CD14-positive monocyte (primary cell): ENCODE measurements around the gene ADAMTS20. TPM values are rescaled to one million over a fixed set of nuclear protein-coding genes. Genes with fewer than 3 reads are reported as not detected.

Experiments
- DNase-seq, 3 donors: peaks; one replicate each; pipeline ENCODE4 v3.0.0-alpha.2; 2011 to 2022
- H2AFZ ChIP-seq: 2 replicates; pipeline ENCODE4 v1.6.0; 2012; ENCODE audit warnings: mild to moderate bottlenecking, low read depth, low read length, inconsistent platforms; ENCODE audit not compliant: insufficient read depth, poor library complexity, severe bottlenecking
- H3K27ac ChIP-seq, 2 donors: 1 replicate in 1 of 2; 2 replicates in 1 of 2; pipeline ENCODE4 v1.5.1; 2012 to 2013; ENCODE audit warnings: low read length in 2 of 2, control low read depth in 1 of 2, inconsistent platforms in 1 of 2, low read depth in 1 of 2, mild to moderate bottlenecking in 1 of 2
- H3K27me3 ChIP-seq, 2 donors: one replicate each; pipeline versions ENCODE4 v1.6.0 to v1.6.1; 2011 to 2013; ENCODE audit warnings: low read length in 2 of 2; ENCODE audit not compliant: control insufficient read depth in 2 of 2, insufficient read depth in 2 of 2
- H3K36me3 ChIP-seq, 2 donors: replicated peaks in 1 of 2; 1 replicate in 1 of 2; 2 replicates in 1 of 2; pipeline versions ENCODE4 v1.5.1 to v1.6.1; 2012 to 2013; ENCODE audit warnings: low read length in 2 of 2, control low read depth in 1 of 2, inconsistent platforms in 1 of 2, mild to moderate bottlenecking in 1 of 2; ENCODE audit not compliant: insufficient read depth in 2 of 2, control insufficient read depth in 1 of 2
- H3K4me1 ChIP-seq, 2 donors: 1 replicate in 1 of 2; 2 replicates in 1 of 2; pipeline versions ENCODE4 v1.5.1 to v1.6.1; 2012 to 2013; ENCODE audit warnings: low read length in 2 of 2, control low read depth in 1 of 2, inconsistent platforms in 1 of 2, mild to moderate bottlenecking in 1 of 2, moderate library complexity in 1 of 2; ENCODE audit not compliant: insufficient read depth in 2 of 2, control insufficient read depth in 1 of 2
- H3K4me2 ChIP-seq: replicated peaks from 2 replicates; pipeline ENCODE3; 2012; ENCODE audit warnings: low read length, moderate library complexity, mild to moderate bottlenecking; ENCODE audit not compliant: poor library complexity, severe bottlenecking; ENCODE audit errors: extremely low read depth
- H3K4me3 ChIP-seq, 3 experiments: fragments of 200-600 bp in 1 of 3; sonication (generic) in 1 of 3; replicated peaks in 1 of 3; 1 replicate in 2 of 3; 2 replicates in 1 of 3; pipeline ENCODE4 v1.5.1; 2011 to 2013; ENCODE audit warnings: low read length in 3 of 3, mild to moderate bottlenecking in 3 of 3, control low read depth in 2 of 3, low read depth in 2 of 3, inconsistent platforms in 1 of 3, moderate library complexity in 1 of 3
- H3K79me2 ChIP-seq: 2 replicates; pipeline ENCODE4 v1.6.0; 2012; ENCODE audit warnings: mild to moderate bottlenecking, control low read depth, inconsistent platforms, low read length, moderate library complexity; ENCODE audit not compliant: insufficient read depth
- H3K9ac ChIP-seq: 2 replicates; pipeline ENCODE4 v1.6.0; 2017; ENCODE audit warnings: low read length, mild to moderate bottlenecking; ENCODE audit not compliant: insufficient read depth, poor library complexity, severe bottlenecking
- H3K9me3 ChIP-seq, 2 donors: replicated peaks in 1 of 2; 1 replicate in 1 of 2; 2 replicates in 1 of 2; pipeline versions ENCODE4 v1.5.1 to v1.6.1; 2012 to 2013; ENCODE audit warnings: low read length in 2 of 2, control low read depth in 1 of 2; ENCODE audit not compliant: control insufficient read depth in 1 of 2, insufficient read depth in 1 of 2
- H4K20me1 ChIP-seq: 2 replicates; pipeline ENCODE4 v1.6.0; 2012; ENCODE audit warnings: mild to moderate bottlenecking, low read length, control low read depth, moderate library complexity; ENCODE audit not compliant: insufficient read depth
- H3K27ac Mint-ChIP-seq, 7 donors: one replicate each; pipeline ENCODE4 v1.8.0; 2020; ENCODE audit warnings: mild to moderate bottlenecking in 7 of 7, mixed read lengths in 7 of 7, moderate library complexity in 6 of 7, inconsistent platforms in 2 of 7
- H3K27me3 Mint-ChIP-seq, 3 donors: one replicate each; pipeline ENCODE4 v1.8.0; 2021 to 2022; ENCODE audit warnings: low read depth in 3 of 3, mild to moderate bottlenecking in 3 of 3, mixed read lengths in 3 of 3, moderate library complexity in 3 of 3, inconsistent platforms in 1 of 3
- H3K36me3 Mint-ChIP-seq, 2 donors: one replicate each; pipeline ENCODE4 v1.8.0; 2020; ENCODE audit warnings: mixed read lengths in 2 of 2, inconsistent platforms in 1 of 2, mild to moderate bottlenecking in 1 of 2
- H3K4me1 Mint-ChIP-seq: one replicate; pipeline ENCODE4 v1.8.0; 2020; ENCODE audit warnings: mild to moderate bottlenecking, mixed read lengths
- H3K4me3 Mint-ChIP-seq, 2 donors: one replicate each; pipeline ENCODE4 v1.8.0; 2020; ENCODE audit warnings: mild to moderate bottlenecking in 2 of 2, mixed read lengths in 2 of 2, moderate library complexity in 1 of 2
- H3K9me3 Mint-ChIP-seq, 7 donors: one replicate each; pipeline ENCODE4 v1.8.0; 2020 to 2022; ENCODE audit warnings: mixed read lengths in 7 of 7, mild to moderate bottlenecking in 6 of 7, moderate library complexity in 6 of 7, inconsistent platforms in 2 of 7
- CTCF ChIP-seq: fragments of 200-600 bp; IDR thresholded peaks from one replicate; pipeline ENCODE4 v1.8.0; 2022; ENCODE audit warnings: antibody characterized with exemption, mild to moderate bottlenecking
- WGBS: methylation state at CpG from one replicate; pipeline ENCODE4 v1.1.5; 2013; ENCODE audit warnings: missing lambda C conversion rate; ENCODE audit not compliant: insufficient coverage; 5-methylcytosine and 5-hydroxymethylcytosine counted together
- intact Hi-C, 2 donors: fragments of 100-400 bp; cut with micrococcal nuclease; formaldehyde crosslinking; loops; one replicate each; pipeline versions ENCODE4 v1.15.0 to v1.15.1; 2023
- polyA plus RNA-seq, 3 donors: library from polyadenylated mRNA; depleted of rRNA in 1 of 3; unstranded in 2 of 3; stranded (reverse) in 1 of 3; fragments of 300-500 nt in 2 of 3; fragments of >200 nt in 1 of 3; fragmentation: Illumina TruSeq in 2 of 3; gene quantifications; 1 replicate in 2 of 3; 2 replicates in 1 of 3; pipeline ENCODE4 v1.2.3, GENCODE V29; 2012 to 2021

Gene ADAMTS20
- polyA plus RNA-seq, 3 donors, result not detected

- DNase-seq, result no peak
- H3K79me2 ChIP-seq, result no peaks in the 10 kb centered on the region
- H2AFZ ChIP-seq, result no peak overlapping the region
- no peak overlapping the region for H3K4me3 ChIP-seq
- intact Hi-C loops, result no loop called here
- Mint-ChIP-seq H3K27me3 (no peaks in the 10 kb centered on the region), H3K4me3 (no peak overlapping the region), H3K4me1 (peaks cover 4% of the 10 kb centered on the region), H3K27ac (no peak overlapping the region), H3K36me3 (no peaks in the 10 kb centered on the region), H3K9me3 (peaks cover 0 to 6% (median 2%) of the 10 kb centered on the region in 7 donors)
- no peaks in the 10 kb centered on the region for H3K27me3 ChIP-seq
- no peaks in the 10 kb centered on the region for H3K36me3 ChIP-seq
- no peaks in the 10 kb centered on the region for H3K9me3 ChIP-seq
- H4K20me1 ChIP-seq, result no peaks in the 10 kb centered on the region
- H3K4me1 ChIP-seq, result peaks cover 6 to 7% of the 10 kb centered on the region in 2 donors
- WGBS, result no CpG with 5 or more reads among the region's 3 CpGs
- H3K4me2 ChIP-seq, result no peak overlapping the region
- no peak overlapping the region for H3K9ac ChIP-seq
- no peak overlapping the region for H3K27ac ChIP-seq
- no peak for TF ChIP-seq CTCF
These were observed 234.8 kb downstream of the ADAMTS20 start for GRCh38 chr12:43317156-43317555.

GRCh38 chr12:43316520-43316919 is 235.5 kb downstream of the ADAMTS20 start:
- no peak overlapping the region for H3K4me3 ChIP-seq
- Mint-ChIP-seq H3K4me3 (no peak overlapping the region), H3K27me3 (no peaks in the 10 kb centered on the region), H3K4me1 (peaks cover 4% of the 10 kb centered on the region), H3K36me3 (no peaks in the 10 kb centered on the region), H3K27ac (no peak overlapping the region), H3K9me3 (peaks cover 0 to 5% (median 2%) of the 10 kb centered on the region in 7 donors)
- H3K27ac ChIP-seq, result no peak overlapping the region
- no peaks in the 10 kb centered on the region for H3K27me3 ChIP-seq
- no peaks in the 10 kb centered on the region for H4K20me1 ChIP-seq
- whole genome bisulfite sequencing, result no CpG with 5 or more reads among the region's 1 CpG
- H3K36me3 ChIP-seq, result no peaks in the 10 kb centered on the region
- no peak for DNase-seq
- H3K9ac ChIP-seq, result no peak overlapping the region
- no peak overlapping the region for H2AFZ ChIP-seq
- no peaks in the 10 kb centered on the region for H3K9me3 ChIP-seq
- H3K79me2 ChIP-seq, result no peaks in the 10 kb centered on the region
- H3K4me1 ChIP-seq, result peaks cover 6 to 7% of the 10 kb centered on the region in 2 donors
- TF ChIP-seq CTCF, result no peak
- no peak overlapping the region for H3K4me2 ChIP-seq
- intact Hi-C loops, result no loop called here
